LoVo (cell line): Measurements from ENCODE around the gene S100A12.
"Not testable (repeated sequence)": the region's sequence is repeated elsewhere in the genome, so short reads cannot be mapped to it uniquely, and the experiment has no call there.

Experiments
- DNase-seq: peaks from one replicate; pipeline ENCODE4 v3.0.0-alpha.2; 2016; ENCODE audit warnings: low spot score

S100A12 gene

DNA sequence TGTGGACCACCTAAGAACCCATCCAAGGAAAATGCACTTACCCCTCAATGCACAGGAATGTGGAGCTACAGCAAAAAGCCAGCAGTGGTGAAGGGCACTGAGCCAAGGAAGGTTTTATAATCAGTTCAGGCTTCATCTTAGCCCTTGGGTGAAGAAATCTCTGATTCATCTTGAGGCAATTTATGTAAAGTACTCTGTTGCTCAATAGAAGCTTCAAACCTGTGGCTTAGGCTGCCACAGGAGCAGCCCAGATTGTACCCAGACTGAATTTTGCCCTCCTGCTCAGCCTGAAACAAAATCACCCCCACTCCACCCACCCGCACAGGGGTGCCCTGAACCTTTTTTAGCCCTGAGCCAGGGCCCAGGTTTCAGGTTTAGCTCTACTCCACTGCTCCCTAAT, at the start of gene S100A12:
TSS of gene S100A12 (minus strand) at position 111 of the 400 bp plus-strand sequence. CDS start 1,029 bp downstream, outside the sequence.
- DNase-seq: peak; percentile 48

DNA sequence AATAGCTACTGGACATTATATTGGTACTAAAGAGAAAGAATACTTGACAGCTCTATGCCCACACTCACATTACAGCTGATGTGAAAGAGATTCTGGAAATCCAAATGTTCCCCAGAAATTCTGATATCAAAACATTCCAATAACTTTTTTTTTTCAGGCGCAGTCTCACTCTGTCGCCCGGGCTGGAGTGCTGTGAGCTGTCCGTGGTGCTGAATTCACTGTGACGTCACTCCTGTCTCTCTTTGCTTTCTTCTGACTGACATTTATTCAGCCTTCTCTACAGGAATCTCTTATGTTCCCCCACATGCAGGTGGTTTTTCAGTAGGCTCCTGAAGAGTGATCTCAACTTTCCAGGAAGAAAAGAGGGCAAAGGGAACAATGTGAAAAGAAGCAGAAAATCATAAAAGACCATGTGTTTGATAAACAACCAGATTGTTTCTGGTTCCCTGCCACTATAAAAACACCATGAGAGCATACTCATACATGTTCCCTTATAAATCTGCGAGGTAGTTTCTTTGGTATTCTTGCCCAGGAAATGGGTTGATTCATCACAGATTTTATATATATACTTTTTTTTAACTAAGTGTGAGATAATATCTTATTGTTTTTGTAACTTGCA, 47.1 kb upstream of the S100A12 start:
- peak; percentile 72 for DNase-seq

DNA sequence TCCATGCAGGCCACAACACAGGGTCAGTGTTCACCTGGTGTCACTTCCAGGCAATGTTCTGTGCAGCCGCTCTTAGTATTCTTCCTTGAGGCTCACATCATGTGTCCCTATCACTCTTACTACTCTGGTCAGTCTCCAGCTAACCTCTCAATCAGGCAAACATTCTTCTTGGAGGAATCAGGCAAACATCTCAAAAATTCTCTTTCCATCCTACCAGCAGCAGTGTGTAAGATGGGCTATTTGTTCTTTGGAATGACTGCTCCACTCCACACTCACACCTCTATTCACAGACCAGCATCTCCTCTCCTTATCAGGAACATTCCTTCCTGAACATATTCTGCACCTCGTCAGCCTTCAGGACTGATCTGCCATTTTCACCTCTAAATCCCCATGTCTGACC, 44.9 kb upstream of the S100A12 start:
- no peak for DNase-seq

DNA sequence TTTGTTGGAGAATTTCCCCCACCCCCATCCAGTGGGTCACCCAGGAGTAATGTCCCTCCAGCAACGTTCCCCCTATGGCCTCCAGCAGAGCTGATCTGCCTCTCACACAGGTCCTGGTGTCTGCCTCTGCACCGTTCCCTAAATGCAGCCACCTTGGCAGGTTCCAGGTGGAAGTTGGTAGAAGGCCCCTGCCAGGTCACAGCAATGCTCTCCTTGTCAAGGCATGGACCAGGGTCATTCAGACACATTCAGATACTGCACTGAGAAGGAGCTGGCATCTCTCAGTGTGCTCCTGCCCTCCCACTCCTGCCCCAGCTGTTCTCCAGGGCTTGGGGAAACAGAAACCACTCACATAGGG, 44.0 kb upstream of the S100A12 start:
- not testable (repeated sequence) for DNase-seq

DNA sequence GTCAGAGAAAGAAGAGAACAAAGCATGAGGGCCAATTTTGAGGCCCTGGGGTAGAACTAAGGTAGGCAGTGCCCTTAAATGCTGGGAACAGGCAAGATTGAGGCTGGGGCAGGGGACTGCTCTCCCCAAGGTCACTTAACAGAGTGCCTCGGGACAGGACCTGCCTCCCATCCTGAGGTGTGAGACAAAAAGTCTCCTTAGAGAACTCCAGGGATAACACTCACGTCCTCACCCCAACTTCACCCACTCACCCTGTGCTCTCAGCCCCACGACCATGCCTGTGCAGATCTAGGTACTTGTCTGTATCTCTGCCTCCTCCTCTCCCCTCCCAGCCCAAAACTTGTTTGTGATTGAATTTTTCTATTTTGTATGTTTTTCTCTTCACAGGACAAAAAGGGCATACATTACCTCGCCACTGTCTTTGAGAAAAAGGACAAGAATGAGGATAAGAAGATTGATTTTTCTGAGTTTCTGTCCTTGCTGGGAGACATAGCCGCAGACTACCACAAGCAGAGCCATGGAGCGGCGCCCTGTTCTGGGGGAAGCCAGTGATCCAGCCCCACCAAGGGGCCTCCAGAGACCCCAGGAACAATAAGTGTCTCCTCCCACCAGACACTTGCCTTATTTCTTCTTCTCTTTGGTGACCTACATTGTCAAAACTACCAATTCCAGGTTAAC, 43.5 kb upstream of the S100A12 start:
- DNase-seq: not testable (repeated sequence)

DNA sequence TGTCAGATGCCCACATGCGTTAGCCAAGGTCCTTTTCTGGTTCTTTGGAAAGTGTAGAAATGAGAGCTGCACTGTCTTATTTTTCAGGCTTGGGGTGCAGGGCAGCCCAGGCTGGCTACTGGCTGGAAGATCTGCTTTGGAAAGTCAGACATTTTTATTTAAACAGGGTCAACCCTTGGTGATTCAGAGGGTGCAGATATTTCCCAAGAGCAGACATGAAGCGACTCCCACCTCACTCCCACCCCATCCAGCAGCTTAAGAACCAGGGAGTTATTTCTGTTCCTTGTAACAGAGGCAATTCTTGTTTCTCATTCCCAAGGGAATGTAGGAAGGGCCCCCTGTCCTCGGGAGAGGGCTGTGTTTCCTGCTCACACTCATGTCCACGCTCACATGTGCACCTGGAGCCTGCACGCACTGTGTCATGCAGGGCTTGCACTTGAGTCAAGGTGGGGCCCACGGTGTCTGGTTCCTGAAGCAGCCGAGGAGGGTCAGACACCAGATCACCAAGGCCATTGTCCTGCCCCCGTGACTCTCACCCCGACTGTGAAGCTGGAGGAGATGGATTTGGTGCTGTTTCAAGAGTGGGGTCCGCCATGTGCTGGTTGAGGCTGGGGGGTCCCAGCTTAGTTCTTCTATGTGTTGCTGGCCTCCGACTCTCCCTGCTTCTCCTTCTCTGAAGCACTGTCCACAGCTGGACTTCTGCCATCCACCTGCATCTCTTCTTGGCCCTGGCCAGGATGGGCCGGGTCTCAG, 41.9 kb upstream of the S100A12 start:
- DNase-seq: no peak

DNA sequence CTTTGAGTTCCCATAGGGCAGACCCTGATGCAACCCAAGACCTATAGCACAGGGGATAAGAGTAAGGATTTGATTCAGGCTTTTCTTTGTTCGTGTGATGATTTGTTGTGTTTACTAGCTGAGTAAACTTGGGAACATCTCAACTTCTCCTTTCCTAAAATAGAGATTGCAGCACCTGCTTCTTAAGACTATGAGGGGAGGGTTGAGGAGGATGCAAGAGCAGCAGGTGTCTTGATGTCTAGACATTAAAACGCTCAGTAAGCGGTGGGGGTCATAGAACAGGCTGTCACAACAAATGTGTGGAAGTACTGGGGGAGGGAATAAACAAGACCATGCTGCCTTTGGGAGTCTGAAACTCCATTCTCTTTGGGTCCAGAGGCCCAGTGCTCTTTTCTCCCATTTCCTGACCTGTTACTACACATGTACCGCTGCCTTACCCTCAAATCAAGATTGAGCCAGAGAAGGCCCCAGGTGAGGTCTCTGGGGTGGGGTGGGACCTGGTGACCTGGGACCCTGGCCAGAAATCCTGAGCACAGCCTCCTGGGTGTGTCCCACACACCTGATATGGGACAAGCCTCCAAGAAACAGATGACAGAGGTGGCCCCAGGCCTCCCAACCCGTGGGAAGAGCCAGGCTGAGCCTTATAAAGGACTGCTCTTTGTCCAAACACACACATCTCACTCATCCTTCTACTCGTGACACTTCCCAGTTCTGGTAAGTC, 40.6 kb upstream of the S100A12 start, which contains the start of gene S100A7A:
TSS of gene S100A7A (plus strand) at position 671 of the 721 bp plus-strand sequence. CDS start 1,563 bp downstream, outside the sequence.
- no peak for DNase-seq

DNA sequence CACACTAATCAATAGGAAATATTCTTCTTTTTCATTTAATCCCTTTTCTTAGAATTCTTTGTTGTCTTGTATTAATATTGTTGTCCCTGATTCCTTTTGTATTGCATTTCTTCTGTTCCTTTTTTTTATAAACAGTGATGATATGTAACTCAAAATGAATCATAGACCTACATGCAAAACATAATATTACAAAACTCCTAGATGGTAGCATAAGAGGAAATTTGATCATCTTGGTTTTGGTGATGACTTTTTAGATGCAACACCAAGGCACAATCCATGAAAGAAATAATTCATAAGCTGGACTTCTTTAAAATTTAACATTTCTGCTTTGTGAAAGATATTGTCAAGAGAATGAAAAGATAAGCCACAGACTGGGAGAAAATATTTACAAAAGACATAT, 38.5 kb upstream of the S100A12 start:
- DNase-seq: not testable (repeated sequence)

DNA sequence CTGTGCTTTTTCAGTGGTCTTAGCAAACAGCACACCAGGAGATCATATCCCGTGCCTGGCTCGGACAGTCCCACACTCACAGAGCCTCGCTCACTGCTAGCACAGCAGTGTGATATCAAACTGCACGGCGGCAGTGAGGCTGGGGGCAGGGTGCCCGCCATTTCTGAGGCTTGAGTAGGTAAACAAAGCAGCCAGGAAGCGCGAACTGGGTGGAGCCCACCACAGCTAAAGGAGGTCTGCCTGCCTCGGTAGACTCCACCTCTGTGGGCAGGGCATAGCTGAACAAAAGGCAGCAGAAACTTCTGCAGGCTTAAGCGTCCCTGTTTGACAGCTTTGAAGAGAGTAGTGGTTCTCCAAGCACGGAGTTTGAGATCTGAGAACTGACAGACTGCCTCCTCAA, 31.9 kb upstream of the S100A12 start:
- DNase-seq: not testable (repeated sequence)

DNA sequence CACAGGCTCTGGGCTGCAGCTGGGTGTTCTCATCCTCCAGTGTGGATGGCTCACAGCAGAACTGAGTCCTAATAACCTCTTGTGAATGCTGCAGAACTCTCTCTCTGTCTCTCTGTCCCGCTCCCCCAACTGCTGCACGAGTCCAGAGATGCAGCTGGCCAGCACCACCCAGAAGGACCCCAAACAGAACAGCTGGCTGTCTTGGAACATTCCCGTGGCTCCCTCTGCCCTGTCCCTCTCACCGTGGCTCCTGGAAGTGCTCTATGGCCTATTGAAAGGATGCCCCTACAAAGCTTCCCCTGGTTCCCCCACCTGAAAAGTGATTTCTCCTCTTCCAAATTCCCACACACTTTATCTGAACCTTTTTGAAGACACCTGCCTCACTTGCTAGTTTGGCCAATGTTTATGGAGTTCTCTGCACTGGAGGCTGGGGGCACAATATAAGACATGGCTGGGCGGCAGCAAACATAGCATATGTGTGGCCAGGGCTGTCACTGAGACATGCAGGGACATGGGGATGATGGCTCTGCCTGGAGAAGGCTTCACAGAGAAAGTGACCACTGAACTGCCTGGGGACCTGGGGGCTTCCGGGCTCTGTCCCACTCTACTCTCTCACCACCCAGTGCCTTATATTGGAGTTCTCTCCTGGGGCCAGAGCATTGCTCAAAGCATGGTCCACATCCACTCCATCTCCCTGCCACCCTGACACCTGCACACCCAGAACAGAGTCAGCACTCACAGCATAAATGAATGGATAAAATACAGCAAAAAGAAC, 30.6 kb upstream of the S100A12 start:
- not testable (repeated sequence) for DNase-seq

DNA sequence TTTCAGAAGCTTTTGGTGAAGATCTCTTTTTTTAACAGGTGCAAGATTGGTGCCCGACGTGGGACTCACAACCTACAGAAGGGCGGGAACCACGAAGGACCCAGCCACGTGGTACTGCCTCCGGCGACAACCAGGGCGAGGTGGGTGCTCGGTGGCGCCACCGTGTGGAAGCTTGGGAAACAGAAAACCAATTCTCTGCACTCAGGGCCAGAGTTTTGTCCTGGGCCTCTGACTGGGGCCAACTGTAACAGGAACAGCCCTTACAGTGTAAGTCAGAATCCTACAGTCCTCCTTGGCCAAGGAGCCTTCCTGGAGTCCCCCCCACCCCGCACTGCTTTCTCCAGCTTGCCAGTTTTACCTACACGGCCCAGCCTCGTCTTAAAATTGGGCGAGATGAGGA, 29.3 kb upstream of the S100A12 start:
- DNase-seq: no peak

DNA sequence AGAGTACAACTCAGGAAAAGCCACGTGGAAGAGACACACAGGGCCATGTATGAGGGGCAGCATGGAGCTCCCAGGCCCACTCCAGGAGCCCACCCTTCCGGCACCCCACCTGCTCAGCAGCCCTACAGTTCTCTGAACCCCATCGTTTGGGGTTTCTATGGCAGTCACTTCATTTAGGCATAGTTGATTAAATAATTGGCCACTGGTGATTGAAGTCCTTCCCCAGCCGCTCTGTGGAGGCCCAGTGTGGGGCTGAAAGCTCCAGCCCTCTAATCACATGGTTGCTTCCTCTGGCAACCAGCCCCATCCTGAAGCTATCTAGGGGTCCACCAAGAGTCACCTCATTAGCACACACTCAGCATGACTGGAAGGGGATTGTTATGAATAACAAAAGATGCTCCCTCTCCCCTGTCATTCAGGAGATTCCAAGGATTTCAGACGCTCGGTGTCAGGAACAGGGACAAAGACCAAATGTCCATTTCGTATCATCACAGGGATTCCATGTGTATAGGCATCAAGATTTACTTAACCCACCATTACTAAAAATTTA, 28.7 kb upstream of the S100A12 start:
- no peak for DNase-seq

DNA sequence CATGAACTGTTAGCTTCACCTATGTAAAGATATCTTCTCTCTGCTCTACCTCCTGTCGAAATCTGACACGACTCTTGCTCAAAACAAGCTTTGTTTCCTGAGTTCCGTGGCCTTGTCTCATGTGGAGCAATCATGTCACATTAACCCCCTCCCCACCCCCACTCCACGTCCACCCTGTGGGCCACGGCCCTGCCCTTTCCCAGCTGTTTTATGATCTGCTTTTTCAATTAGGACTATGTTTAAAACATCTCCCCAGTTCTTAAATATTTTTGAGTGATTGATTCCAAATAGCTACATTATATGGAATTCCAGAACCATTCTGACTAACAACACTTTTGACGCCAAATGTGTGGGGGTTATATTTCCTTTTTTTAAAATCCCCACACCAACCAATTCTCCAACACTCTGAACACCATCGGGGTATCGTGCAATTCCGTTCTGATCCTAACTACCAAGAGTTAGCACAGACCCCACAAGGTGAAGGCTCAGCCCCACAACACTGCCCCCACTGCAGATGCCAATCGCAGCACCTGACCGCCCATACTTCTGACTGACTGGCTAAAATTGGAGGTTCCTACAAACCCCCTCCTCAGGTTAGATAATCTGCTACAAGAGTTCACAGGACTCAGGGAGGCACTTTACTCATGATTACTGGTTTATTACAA, 28.1 kb upstream of the S100A12 start:
- DNase-seq: no peak

DNA sequence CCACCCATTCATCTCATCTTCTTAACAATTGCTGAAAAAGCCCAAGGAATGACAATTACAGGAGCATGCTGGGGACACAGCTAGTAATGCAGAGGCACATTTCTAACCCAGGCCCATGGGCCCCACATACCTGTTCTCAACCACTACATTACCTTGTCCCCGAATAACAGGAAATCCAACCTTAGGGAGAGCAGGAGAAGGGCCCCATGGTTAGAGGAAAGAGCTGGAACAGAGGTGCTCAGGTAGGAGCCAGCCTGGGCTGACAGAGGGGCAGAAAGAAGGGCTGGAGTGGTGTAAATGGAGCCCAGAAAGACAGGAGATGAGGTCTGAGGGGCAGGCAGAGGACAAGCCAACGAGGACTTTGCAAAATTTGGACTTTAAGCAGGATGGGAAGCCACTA, 26.8 kb upstream of the S100A12 start:
- no peak for DNase-seq

DNA sequence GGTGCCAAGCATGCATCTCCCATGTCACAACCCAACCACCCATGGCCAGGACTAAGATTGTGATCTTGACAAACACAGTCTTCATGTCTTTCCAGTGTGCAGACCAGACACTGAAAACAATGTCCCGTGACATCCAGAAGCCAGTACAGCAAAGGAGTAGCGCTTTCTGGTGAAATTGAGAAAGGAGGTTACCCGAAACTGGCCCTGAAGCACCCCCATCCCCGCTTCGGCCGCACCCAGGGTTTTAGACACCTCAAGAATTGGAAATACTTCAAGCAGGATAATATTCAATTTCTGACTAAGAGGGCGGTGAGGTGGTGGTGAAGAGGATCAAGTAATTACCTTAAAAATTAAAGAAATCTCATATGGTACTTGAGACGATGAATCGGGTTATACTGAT, 26.0 kb upstream of the S100A12 start:
- no peak for DNase-seq

DNA sequence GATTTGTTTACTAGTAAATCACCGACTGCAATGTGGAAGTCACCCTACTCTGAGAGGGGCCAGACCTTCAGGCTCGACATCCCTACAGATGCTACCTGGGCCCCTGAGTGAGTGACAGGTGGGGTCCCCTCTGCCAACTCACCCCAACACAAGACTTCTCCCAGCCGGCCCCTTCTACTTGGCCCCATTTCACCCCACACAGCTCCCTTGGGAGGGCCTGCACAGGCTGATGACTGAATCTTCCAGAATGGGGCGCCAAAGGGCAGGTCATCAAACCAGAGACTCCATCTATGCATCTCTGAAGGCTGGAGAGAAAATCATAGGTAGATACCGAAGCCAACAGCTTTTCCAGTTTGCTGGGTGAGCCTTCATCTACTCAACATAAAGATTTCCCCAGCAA, 24.8 kb upstream of the S100A12 start:
- no peak for DNase-seq

DNA sequence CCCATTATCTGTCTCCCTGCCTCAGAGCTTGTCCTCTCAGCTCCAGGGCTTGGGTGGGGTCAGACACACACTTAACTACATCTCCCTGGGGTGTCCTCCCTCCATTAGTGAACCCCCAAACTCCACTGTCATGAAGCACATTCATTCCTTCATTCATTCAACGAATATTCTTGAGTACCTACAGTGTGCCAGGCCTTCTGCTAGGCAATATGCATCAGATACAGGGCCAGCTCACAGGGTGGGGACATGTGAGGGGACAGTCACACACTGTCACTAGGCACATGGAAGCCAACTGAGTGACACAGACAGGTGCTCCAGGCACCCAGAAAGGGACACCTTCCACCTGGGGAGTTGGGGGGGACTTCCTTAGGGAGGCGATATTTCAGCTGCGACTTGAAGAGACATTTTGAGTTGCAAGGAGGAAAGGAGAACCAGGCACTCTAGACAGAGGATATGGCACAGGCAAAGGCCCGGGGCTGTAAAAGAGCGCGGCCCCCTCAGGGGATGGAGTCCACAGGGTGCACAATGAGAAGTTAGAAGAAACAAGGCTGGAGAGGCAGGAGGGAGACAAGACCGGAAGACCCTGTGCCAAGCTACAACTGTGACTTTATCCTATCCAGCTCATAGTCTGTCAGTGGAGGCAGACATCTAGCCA, 24.1 kb upstream of the S100A12 start:
- no peak for DNase-seq

DNA sequence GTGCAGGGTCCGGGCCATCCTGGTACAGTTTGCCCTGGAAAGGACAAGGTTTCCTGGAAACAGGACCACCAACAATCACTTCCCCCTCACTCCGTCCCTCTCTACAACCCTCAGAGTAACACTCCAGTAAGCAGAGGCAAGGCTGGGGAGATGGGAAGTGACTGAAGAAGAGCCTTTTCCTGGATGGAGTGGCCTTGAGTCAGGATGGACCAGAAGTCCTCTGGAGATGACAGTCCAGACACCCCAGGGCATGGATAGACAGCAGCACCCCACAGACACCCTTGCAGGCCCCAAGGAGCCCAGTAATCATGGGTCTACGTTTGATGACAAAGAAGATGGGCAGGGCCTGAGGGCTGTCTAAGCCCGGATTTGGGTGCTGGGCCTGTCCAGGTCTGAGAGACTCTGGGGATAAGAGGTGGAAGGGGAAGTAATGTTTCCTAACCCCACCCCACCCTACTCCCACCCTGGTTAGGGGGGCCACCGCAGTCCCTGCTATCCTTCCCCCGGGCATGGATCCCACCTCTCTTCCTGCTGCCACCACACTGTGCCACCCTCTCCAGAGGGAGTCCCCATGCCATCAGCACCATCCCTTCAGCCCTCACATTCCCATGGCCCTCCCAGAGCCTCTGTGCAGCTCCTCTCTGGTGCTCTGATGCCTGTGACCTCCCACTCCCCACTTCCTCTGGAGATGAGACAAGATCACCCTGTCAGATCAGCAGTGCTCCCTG, 22.7 kb upstream of the S100A12 start:
- DNase-seq: no peak
